C4-2B (cell line): ENCODE results near the gene MTHFD2.

ENCODE experiments used
- CTCF ChIP-seq: fragments of 450-650 bp; conservative IDR thresholded peaks from 2 replicates; pipeline ENCODE4 v1.5.1; 2017; ENCODE audit warnings: mild to moderate bottlenecking
- ZFX ChIP-seq: fragments of 450-650 bp; IDR thresholded peaks from 2 replicates; pipeline ENCODE4 v1.6.1; 2017

GRCh38 chr2:74168739-74169138, 29.7 kb upstream of the MTHFD2 start:
- TF ChIP-seq CTCF (no peak), ZFX (no peak)
